ENCODE data around the gene MYO16.

The MYO16 gene

DNA sequence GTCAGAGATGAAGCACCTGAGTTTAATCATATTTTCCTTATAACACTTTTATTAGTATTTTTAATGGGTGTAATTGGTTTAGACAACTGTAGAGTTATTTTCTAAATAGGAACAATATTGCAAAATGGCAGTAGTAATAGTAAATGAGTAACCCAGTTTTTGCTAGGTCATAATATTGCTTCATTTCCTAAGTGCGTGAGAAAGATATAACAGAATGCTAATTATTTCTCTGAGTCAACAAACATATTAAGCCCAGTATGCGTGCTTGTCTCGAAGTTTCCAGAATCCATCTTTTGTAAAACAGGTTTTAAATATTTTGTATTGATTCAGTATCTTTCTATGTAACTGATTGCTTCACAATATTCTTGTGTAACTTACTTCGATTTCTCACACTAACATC lies 315.3 kb downstream of the MYO16 start:
- no peak for DNase-seq

DNA sequence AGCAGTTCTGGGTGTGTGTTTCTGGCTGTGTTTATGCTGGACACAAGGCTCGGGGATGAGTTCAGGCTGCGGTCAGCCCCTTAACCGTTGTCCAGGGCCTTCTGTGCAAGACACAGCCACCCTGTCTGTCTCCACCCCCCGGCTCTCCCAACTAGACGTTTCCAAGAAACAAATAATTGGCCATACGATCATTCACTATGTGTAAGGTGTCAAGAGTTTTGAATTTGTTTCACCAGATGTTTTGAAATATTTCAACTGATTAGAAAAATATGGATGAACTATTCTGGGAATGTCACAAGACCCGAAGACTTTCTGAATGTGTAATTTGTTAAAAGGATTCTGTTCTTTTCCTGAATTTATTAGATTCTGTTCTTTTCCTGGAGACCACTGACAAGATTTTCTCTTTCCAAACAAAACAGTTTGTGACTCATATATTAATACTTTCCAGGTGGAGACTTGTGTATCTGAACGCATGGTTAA lies 318.2 kb downstream of the MYO16 start:
- no peak for DNase-seq

DNA sequence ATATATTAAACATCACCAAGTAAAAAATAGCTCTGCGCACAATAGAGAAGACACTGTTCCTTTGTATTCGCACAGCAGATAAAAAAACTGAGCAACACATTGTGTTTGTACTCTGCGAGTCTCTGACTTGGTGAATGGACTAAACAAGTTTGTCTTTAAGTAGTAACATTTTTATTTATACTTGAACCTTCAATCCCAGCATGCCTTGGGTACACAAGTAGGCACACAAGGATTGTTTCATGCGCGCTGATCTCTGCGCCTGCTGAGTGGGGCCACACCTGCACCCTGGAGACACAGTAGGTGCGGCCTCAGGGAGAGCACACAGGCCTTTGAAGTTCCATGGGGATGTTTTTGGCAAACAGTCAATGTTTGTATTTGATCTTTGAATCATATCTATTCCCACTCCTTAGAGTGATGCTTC lies 318.9 kb downstream of the MYO16 start:
- no peak for DNase-seq

DNA sequence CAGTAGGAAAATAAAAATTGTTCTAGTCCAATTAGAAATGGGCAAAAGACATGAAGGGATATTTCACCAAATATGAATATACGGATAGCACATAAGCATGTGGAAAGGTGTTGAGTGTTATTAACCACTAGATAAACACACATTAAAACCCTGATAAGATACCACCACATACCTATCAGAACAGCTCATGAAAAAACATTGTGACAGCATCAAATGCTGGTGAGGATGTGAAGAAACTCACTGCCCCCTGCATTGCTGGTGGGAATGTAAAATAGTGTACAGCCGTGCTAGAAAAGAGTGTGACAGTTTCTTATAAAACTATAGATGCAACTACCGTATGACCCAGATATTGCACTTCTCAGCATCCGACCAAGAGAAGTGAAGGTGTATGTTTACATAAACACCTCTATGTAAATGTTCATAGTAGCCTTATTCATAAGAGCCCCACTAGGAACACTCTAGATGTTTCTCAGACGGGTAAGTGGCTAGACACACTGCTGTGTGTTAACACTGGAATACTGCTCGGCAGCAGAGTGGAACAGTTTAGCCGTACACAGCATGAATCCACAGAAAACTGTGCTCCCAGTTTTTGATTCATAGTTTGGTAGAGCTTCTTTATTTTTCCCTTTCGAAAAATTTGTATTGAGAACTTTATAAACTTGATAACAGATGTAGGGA lies 321.1 kb downstream of the MYO16 start:
- DNase-seq: no peak

DNA sequence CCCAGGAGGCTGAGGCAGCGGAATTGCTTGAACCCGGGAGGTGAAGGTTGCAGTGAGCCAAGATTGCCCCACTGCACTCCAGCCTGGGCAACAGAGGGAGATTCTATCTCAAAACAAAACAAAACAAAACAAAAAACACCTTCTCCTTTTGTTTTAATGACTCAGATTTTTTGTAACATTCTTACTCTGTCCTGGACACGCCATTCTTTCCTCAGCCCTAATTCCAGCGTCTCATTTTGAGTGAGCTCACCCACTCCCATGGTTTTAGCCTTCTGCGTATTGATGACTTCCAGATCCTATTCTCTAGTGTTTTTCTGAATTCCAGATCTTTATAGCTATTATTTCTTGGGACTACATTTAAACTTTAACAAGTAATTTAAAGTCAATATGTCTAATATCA lies 326.3 kb downstream of the MYO16 start:
- DNase-seq: no peak

DNA sequence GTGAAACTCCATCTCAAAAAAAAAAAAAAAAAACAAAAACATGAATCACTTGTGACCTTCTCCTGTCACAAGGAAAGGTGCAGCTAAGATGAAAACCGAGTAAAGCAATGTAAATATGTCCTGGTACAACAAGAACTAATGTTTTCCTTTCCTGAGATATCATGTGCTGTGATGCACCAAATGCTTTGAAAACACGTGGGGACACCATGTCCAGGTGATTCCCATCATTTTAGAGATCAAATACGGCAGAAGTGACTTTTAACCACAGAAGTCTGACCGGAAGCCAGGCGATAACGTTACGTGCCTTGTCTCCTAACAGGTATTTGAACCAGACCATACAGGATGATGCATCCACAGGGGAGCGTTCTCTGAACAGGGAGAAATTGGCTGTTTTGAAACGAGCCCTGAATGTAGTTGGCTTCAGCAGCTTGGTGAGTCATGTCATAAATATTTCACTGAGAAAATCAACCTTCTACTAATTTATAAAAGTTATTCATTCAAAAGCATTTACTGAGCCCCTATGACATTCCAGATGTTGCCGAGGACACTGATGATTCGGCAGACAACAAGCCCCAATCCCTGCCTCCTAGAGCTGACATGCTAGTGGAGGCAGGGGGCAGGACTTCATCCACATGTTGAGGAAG lies 328.1 kb downstream of the MYO16 start:
- no peak for DNase-seq

DNA sequence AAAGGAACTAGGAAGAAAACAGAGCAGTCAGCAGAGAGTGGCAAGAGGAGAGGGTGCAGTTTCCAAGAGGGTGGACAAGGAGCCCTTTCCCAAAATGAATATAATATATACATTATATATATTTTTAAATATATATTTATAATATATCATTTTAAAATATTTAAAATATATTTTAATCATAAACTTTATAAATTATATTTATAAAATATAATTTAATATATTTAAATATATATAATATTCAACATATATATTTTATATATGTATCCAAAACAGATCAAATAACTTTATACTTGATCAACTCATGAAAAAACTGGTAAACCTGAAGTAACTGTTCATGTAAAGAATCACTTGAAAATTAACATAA lies 328.6 kb downstream of the MYO16 start:
- DNase-seq: no peak

DNA sequence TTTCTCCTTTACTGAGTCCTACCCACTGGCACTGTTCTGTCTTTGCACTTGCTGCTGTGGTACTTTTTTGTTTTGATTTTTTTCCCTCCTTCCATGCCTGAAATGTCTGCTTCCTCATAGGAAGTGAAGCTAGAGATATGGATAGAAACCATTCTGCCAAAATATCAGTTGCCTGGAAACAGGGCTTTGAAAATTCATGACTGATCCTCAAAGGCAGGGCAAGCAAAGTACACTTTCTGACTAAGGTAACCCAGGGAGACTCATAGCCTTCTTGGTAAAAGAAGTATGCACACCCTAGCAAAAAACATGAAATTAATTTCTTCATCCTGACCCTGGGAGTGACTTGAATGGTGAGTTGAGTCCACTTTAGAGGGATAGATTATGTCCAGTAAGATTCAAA lies 329.8 kb downstream of the MYO16 start:
- DNase-seq: no peak

DNA sequence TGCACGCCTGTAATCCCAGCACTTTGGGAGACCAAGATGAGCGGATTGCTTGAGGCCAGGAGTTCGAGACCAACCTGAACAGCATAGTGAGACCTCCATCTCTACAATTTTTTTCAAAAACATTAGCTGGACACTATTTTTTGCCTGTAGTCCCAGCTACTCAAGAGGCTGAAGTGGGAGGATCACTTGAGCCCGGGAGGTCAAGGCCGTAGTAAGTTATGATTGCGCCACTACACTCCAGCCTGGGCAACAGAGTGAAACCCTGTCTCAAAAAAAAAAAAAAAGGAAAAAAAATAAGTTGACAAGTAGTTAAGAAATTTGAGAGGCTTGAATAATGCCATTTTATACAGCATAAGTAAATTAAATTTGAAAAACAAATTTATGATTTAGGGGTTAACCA lies 330.6 kb downstream of the MYO16 start:
- DNase-seq: no peak

DNA sequence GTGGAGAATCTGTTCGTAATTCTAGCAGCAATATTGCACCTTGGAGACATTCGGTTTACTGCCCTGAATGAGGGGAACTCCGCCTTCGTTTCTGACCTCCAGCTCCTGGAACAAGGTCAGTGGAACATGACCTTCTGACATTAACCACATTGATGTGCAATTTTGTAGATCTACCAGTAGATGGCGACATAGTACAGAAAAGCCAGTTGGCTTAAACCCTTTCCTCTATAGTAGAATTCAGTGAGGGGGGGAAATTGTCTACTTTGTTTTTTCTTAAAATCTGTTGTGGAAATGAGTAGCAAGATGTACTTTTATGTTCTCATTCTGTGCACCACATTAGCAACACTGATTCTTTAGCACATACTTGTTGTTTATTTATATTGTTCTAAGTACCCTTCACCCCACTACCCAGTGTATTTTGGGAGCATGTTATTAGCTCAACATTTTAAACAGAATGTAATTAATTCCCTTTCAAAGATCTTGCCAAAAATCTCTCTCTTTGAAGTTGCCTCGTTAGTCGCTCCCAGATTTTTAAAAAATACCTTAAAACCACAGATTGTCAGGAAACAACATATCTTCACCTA lies 332.2 kb downstream of the MYO16 start:
- peak; percentile 39 for DNase-seq

DNA sequence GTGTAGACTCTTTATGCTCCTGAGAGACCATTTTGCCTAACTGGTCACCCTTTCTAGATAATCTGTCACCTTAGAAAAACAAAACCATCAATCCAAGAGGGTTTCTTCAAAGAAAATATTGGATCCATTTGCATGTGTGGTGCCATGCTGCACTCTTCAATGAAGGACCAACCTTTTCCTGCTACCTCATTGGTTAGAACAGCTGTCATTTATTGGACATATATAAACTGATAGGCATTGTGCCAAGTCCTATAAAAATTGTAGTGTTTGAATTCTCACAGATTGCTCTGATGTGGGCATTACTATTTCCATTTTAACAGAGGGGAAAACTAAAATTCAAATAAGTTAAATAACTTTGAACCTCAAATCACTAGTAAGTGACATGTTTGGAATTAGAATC lies 333.2 kb downstream of the MYO16 start:
- no peak for DNase-seq

DNA sequence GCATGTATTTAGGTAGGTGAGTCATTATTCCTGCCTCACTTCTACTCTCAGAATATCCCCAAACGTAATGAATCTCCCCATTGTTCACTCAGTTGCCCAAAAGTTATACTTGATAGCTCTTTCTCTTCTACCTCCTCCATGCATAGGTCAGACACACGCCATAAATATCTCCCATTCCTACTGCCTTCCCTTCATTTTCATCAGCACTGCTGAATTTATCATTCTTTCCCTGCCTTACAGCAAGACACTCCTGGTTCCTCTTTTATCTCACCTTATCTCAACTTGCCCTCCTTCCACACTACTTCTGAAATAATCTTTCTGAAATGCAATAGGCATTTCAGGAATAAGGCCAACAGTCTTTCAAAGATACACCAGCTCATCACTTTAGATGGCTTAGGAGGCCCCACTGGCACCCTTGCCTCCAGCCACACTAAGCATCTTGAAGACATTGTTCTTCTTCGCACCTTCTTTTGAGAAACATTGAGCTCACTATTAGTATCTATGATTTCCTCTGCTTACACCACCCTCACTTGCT lies 333.9 kb downstream of the MYO16 start:
- DNase-seq: no peak

DNA sequence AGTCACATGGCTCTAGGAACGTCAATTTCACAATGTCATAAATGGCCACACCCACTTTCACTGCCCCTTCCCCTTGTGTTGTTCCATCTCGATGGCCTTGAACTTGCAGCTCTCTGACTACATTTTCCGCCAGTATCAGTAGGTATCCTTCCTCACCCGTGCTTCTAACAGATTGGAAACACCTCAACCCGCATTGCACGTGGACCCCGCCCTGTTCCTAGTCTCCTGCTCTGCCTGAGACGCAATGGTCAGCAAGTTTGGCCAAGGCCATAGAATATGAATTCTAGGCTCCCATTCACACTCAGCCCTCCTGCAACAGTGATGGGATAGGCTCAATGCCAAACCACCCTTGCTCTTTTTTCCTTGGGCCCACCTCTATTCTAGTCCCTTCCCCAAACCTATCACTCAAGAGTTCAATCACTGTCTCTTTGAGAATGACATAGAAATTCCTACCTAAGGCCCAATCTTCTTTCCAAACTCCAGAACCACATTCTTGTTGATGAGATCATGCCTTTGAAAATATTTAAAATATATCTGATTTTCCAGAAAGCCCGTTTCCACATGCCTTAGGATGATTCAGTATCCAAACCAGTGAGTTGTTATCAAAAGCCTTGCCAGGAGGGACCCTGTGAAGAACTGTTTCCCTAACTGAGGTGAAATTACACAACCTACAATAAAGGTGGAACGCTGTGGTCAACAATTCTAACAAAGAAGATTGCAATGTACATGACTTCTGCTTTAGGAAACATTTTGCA lies 334.6 kb downstream of the MYO16 start:
- DNase-seq: no peak

DNA sequence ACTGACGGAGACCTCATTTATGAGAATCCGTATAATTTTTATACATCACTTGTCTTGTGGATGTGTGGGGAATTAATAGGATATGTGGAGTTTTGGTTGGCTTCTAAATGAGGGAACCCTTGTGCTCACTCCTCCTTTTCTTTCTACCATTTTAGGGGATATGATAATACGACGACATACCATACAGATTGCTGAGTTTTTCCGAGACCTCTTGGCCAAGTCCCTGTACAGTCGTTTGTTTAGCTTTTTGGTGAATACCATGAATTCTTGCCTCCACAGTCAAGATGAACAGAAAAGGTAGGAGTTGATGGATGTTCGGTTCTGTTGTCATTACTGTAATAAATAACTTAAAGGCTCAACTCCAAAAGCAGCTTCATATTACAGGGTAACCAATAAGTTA lies 335.2 kb downstream of the MYO16 start:
- no peak for DNase-seq

DNA sequence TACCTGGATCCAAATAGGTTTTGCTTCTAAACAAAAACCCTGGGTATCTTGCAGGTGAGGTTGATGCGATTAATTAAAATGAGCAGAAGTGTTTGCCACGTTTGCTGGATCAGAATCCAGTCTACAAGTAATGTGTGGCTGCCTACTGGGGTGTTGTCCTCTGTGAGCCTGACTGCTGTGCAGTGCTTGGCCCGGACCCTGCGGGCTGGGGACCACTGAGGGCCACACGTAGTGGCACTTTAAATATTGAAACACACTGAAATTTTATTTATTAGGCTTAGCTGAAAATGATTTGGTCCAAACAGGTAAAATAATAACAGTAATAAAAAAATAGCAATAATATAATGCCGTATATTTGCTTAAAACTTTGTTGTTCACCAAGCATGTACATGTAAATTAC lies 338.0 kb downstream of the MYO16 start:
- no peak for DNase-seq

DNA sequence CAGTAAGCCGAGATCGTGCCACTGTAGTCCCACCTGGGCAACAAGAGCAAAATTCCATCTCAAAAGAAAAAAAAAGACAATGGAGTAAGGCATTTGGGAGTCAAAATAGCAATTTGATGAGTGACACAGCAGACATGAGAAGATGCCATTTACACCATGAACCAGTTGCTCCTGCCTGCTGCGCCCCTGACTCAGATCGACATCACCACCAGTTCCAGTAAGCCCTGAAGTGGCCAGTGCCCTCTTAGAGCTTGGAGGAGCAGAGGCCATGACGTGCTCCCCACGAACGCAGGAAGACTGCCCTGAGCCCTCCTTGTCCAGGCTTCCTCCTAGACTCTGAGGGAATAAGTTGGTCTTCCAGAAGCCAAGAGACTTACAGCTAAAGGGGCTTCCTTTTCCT lies 339.2 kb downstream of the MYO16 start:
- DNase-seq: no peak

DNA sequence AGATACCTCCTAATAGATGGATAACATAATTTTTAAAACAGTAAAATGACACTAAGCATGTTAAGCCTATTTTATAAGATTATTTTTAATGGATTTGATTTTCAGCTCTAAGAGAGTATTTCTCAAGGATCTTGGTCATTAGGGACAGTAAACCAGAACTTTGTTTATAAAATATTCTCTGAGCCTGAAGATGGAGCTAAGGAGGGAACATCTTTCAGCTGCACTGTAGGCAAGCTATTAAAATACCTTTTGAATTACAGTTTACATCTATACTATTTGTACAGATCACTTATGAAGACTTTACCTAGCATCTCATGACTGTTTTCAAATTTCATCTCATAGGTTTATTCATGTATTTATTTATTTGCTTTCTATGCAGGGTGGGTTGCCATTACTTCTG lies 345.3 kb downstream of the MYO16 start:
- DNase-seq: no peak

DNA sequence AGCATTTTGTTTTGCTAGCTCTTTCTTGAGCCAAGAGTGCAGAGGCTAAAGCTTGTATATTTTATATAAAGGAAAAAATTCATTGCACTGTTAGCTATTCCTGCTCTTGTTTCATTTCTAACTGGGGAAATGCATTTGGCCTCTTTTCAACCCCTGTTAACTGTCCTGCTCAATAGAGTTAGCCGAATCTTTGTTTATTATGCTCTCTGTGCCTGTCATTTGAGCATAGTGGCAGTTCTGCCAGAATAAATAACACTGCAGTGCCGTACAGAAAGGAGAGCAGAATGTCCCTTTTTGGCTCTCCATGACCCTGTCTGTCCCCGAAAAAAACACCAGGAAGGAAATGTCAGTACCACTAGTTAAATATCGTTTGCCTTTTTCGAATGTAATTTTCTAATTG lies 350.8 kb downstream of the MYO16 start:
- DNase-seq: no peak

DNA sequence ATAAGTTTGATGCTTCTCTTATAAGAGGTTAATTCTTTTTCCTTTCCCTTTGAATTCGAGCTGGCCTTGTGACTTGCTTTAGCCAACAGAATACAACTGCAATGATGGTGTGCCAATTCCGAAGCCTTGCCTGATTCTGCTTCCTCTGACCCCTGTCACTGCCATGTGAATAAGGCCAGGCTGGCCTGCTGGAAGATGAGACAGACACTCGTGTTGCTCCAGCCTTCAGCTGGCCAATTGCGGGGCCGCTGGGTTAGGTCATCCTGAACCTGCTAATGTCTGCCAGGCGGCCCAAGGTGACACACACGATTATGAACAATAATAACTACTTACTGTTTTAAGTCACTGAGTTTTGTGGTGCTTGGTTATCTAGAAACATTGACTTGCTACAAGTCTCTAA lies 352.0 kb downstream of the MYO16 start:
- DNase-seq: no peak

DNA sequence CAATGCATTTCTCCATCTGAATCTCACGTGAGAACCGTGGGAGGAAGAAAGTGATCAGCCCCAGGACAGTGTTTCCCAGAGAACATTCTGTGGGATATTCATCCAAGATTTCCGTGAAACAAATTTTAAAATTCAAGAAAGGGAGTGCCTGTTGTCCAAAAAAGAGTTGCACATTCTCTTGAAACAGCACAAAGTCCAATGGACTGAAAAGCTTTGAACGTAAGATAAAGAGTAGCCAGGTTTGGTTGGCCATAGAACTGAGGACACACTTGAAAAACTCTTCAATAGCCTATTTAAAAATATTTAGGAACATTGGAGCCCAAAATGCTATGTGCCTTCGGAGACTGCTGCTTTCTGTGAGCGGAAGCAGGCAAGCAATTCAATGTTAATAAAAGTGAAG lies 353.9 kb downstream of the MYO16 start:
- no peak for DNase-seq

DNA sequence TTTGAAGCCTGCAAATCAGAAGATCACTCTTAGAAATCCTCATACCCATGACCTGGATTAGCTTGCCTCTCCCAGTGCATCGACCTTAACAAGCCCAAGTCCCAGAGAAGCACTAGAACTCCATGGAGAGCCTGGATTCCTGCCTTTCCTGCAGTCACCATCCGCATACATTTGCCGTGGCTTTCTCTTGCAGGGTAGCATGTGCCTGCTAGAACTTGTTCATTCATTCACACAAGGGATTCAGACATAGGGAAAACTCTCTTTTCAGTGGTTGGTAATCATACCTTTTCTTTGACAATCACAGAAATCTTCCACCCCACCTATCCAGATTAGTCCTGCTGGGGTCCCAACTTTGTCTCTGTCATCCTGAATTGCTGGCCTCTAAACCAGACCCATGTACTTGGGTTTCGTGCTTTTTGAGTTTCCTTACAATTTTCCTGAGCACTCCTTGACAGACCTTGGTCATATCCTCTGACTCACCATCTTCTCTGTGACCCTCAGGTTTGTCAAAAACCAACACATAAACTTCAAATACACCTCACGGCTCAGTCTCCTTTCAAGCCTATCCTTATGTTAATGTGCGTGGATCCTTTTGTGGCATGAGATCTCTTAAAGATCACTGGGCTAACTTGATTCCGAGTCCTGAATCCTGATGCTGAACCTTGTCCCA lies 355.0 kb downstream of the MYO16 start:
- no peak for DNase-seq

DNA sequence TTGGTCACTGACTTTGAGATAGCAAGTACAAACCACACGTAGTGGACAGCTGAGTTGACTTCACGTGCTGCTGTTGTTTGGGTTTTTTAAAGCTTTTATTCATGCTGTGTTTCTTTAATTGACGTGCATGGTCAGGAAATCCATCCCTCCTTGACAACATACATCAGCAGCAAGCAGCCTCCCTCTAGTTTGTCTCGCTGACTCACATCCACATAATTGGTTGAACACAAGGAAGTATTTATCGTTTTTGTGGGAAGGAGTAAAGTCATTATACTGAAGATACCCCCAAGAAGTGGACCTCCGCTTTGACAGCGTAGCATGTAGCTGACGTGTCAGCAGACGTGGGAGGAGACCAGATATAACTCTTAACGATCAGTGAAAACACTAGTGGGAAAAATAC lies 355.8 kb downstream of the MYO16 start:
- no peak for DNase-seq

DNA sequence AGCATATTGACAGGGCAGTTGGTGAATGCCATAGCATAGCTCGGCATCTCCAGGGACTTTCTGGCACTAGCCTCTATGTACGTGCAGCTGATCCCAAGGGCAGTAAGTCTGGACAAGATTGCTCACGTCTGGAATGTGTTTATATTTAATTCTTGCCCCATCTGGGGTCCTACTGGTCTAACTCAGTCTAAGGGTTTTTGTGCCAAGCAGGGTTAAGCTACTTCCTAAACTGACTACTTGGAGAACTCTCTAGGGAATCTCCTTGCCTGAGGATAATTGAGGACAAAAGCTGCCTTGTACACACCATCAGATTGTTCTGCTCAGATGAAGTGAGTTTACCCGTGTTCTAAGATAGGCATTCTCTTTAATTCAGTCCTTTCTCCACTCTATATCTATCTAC lies 358.1 kb downstream of the MYO16 start:
- DNase-seq: no peak
